HG03025 (cell line): ENCODE measurements around the gene NAV3.

Experiments
- ATAC-seq: cut with Tn5 transposase; IDR thresholded peaks from one replicate; pipeline ENCODE4 v1.9.1; 2021; ENCODE audit warnings: mild to moderate bottlenecking, moderate library complexity; ENCODE audit not compliant: unreplicated experiment, low FRiP score

The NAV3 gene

GRCh38 chr12:77830583-77831351 lies at the start of gene NAV3:
Gene NAV3, plus strand, starts transcription at chr12:77830894. Its CDS starts 568 bp downstream, at chr12:77831462.
- ATAC-seq = no peak

- no peak for ATAC-seq
Measured at GRCh38 chr12:77782034-77782433, 48.7 kb upstream of the NAV3 start.

GRCh38 chr12:77782766-77783165 lies 47.9 kb upstream of the NAV3 start:
- no peak for ATAC-seq

GRCh38 chr12:77785211-77785610 lies 45.5 kb upstream of the NAV3 start:
- no peak for ATAC-seq

GRCh38 chr12:77786675-77787074 lies 44.0 kb upstream of the NAV3 start:
- ATAC-seq = no peak

- ATAC-seq = no peak
Measured at GRCh38 chr12:77788231-77789168, 42.2 kb upstream of the NAV3 start.

- ATAC-seq = no peak
Measured at GRCh38 chr12:77795699-77796098, 35.0 kb upstream of the NAV3 start.

- ATAC-seq = no peak
Measured at GRCh38 chr12:77796775-77797174, 33.9 kb upstream of the NAV3 start.

- no peak for ATAC-seq
Measured at GRCh38 chr12:77800501-77800900, 30.2 kb upstream of the NAV3 start.

- no peak for ATAC-seq
Measured at GRCh38 chr12:77808534-77808933, 22.2 kb upstream of the NAV3 start.

- no peak for ATAC-seq
Measured at GRCh38 chr12:77813558-77813957, 17.1 kb upstream of the NAV3 start.

- ATAC-seq = no peak
Measured at GRCh38 chr12:77814386-77814785, 16.3 kb upstream of the NAV3 start.

- ATAC-seq = peak; percentile 96
Measured at GRCh38 chr12:77816196-77816595, 14.5 kb upstream of the NAV3 start.

- no peak for ATAC-seq
Measured at GRCh38 chr12:77817276-77817675, 13.4 kb upstream of the NAV3 start.

GRCh38 chr12:77818351-77818750 lies 12.3 kb upstream of the NAV3 start:
- ATAC-seq = no peak

GRCh38 chr12:77821699-77822203 lies 8.9 kb upstream of the NAV3 start:
- ATAC-seq = no peak

GRCh38 chr12:77833329-77833728 lies 2.6 kb downstream of the NAV3 start:
- ATAC-seq = no peak

- no peak for ATAC-seq
Measured at GRCh38 chr12:77834618-77835017, 3.9 kb downstream of the NAV3 start.

- ATAC-seq = no peak
Measured at GRCh38 chr12:77835969-77836368, 5.3 kb downstream of the NAV3 start.

GRCh38 chr12:77837876-77838291 lies 7.2 kb downstream of the NAV3 start:
- ATAC-seq = no peak

GRCh38 chr12:77841521-77841920 lies 10.8 kb downstream of the NAV3 start:
- ATAC-seq = no peak
